Femur (tissue), 1 donor: ENCODE results near the gene PCTP.

Experiments
- DNase-seq: peaks from one replicate; pipeline ENCODE4 v3.0.0-alpha.2; 2017

PCTP gene

GRCh38 chr17:55750750-55751657 lies at the start of gene PCTP:
Gene PCTP, plus strand, starts transcription at chr17:55751051. Its CDS starts 53 bp downstream, at chr17:55751104.
- DNase-seq, result peak; percentile 96

DNA sequence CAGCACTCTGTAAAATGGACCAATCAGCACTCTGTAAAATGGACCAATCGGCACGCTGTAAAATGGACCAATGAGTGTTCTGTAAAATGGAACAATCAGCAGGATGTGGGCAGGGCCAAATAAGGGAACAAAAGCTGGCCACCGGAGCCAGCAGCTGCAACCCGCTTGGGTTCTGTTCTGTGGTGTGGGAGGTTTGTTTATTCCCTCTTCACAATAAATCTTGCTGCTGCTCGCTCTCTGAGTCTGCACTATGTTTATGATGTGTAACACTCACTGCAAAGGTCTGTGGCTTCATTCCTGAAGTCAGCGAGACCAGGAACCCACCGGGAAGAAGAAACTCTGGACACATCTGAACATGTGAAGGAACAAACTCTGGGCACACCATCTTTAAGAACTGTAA lies 48.7 kb upstream of the PCTP start:
- no peak for DNase-seq

DNA sequence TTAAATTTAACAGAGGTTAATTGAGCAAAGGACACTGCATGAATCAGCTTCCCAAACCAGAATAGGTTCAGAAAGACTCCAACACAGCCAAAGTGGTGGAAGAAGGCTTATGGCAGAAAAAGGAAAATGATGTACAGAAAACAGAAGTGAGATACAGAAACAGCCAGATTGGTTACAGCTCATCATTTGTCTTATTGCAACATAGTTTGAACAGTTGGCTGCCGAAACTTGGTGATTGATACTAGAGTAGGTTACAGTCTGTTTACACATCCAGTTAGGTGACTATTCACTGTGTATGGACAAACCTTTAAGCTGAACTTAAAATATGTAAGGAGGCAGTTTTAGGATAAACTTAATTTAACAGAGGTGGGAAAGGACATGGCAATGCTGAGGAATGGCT lies 46.5 kb upstream of the PCTP start:
- no peak for DNase-seq

GRCh38 chr17:55705847-55706246 lies 45.0 kb upstream of the PCTP start:
- DNase-seq, result no peak

DNA sequence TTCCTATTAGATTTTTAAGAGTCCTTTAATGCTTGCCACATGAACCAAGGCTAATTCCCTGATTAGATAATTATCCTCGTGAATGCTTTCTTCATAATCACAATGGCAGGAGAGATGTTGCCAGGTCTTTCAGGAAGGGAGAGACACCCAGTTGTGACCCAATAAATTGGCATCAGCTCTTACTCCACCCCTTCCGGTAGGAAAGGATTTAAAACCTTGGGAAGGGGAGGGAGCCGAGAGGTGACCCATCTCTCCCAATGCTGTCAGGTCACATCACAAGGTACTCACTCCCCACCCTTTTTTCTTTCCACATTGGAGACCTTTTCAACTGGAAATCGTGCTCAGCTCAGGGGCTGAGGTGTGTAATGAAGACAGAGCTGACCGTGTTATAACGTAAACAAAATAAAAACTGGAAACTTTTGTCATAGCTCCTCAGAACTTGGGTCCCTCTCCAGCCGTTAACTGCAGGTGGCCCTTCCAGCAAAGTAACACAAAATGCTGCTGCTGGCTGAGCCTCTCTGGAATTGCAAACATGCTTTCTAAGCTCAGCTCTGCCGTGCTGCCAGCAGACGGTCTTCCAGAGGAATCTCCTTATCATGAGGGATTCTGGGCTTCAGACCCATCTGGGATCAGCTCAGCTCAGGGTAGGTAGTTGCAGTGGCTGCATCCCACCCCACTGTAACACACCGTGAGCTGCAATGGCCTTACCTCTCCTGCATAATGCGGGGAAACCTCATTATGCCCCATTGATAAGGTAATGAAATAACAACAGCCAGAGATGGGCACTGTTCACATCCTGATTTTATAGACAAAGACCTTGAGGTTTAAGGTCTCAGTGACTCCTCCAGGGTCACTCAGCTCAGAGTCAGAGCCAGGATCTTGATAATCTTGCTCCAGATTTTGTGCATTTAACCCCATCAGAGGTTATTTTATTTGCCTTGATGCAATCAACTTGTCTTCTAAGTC lies 43.8 kb upstream of the PCTP start:
- DNase-seq, result no peak

DNA sequence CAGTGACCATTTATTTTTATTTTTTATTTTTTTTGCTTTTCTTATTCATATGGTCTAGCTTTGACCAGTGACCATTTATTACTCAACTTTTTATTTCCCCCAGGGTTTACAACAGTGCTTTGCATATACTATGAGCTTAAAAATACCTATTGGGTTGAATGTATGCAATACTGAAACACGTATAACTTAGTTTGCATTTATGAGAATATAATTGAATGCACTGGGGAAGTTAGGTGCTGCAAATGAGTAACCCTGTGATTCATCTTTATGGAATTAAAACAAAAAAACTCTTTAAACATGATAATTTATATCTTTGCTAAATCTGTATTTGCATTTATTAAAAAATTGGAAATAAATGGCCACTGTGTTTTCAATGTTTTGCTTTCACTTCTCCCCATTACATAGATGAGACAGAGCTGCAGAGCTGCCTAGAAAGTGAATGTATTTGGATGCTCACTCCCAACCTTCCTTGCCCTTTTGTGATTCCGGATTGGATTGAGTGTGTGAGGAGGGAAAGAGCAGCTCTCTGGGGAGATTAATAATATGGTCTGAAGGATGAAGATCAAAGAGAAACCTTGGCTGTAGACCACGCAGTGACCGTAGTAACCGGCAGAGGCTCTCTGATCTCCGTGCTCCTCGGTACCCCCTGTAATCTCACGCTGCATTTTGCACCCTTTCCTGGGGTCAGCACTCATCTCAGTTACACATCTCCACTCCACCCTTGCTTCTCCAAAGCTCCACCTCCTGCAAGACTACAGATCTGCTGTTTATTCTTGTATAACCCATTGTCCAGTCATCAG lies 42.5 kb upstream of the PCTP start:
- no peak for DNase-seq

DNA sequence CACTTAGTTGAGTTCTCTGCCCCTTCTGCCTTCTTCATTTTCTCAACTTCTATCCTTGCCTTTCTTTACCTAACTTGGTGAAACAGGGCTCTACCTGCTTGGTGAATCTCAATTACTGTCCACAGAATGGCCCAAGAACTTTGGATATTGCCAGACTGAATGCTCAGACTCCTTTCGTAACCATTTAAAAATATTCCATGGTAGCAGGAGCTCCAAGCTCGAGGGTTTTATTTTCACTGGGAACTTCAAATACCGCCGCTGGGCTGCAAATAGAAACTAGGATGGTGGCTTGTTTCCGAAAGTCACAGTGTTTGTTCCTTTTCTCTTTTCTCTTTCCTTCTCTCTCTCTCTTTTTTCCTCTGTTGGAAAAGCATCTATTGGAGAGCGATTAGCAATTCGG lies 41.4 kb upstream of the PCTP start:
- DNase-seq, result no peak

- no peak for DNase-seq
Measured at GRCh38 chr17:55709984-55710383, 40.9 kb upstream of the PCTP start.

- no peak for DNase-seq
Measured at GRCh38 chr17:55710410-55710809, 40.4 kb upstream of the PCTP start.

DNA sequence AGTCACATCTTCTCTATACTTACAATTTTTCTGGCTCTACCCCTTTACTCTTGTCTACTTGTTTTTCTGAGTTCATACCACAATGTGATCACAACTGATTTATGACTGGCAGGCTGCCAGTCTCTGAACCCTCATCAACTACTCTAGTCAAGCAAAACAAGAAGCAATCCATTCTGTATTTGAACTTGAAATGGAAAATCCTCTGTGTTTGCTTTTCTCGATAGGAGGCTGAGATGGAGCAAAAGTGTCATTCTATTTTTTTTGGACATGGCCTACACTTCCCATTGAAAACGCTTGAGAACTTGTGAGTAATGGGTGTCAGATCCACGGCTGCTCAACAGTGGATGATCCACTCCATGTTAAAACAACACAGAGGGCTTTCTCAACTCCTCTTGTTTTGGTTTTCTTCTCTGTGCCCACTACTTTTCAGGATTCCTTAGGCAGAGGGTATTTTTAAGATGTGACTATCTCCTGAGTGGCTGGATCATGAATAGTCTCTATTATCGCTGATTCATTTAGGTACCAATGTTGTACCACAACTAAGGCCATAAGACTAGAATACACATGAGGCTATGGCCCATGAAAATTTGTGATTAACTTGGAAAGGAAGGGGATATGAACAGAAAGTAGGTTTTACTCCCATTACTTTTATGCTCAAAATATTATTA lies 39.9 kb upstream of the PCTP start:
- DNase-seq, result no peak

DNA sequence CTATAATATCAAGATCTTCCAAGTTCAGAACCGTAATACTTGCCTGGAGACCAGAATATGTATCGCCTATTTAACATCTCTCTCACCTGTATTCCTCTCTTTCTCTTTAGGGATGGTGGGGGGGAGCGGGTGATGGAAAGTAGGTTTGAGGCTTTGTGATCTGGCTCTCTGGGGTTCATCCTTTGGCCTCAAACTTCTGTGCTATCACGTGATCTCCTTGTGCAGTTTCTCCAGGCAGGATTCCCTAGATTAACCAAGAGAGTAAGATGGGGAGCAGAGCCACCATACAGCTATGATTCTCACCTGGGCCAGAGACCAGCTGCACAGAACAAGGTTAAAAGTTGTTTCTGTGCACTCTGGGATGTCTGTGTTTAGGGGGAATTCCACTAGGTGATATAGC lies 33.4 kb upstream of the PCTP start:
- no peak for DNase-seq

DNA sequence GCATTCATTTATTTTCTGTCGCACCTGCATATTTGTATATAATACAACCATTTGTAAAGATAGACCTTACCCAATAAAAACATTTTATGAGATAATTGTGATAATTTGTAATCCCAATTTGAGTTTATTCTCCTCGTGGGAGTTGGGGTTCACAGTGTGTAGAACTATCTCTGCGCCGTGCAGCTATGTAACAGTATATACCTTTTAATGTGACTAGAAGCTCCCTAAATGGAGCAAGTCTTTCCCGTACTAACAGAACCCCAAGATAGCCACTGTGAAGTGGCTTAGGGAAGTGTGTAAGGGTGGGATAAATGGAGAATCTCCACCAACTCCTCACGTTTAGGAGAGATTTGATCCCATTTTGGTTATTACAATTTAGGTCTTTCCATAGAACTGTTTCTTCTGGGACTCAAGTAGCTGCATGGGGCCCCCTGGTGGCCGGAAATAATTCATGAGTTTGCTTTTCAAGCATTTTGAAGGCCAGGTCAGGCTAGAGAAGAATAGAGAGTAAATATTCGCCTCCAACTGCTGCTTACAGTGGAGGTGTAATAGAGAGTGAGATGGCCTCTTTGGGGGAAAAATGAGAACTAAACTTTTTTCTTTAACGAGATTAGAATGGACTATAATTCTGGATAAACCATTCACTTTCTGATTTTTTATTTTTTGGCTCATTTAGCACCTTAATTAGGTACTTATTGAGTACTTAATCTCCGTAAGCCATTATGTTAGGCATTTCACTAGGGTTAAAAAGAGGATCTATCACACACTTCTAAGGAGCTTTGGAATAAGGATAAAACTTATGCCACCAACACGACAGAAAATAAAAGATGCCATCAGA lies 32.7 kb upstream of the PCTP start:
- DNase-seq, result peak; percentile 86

DNA sequence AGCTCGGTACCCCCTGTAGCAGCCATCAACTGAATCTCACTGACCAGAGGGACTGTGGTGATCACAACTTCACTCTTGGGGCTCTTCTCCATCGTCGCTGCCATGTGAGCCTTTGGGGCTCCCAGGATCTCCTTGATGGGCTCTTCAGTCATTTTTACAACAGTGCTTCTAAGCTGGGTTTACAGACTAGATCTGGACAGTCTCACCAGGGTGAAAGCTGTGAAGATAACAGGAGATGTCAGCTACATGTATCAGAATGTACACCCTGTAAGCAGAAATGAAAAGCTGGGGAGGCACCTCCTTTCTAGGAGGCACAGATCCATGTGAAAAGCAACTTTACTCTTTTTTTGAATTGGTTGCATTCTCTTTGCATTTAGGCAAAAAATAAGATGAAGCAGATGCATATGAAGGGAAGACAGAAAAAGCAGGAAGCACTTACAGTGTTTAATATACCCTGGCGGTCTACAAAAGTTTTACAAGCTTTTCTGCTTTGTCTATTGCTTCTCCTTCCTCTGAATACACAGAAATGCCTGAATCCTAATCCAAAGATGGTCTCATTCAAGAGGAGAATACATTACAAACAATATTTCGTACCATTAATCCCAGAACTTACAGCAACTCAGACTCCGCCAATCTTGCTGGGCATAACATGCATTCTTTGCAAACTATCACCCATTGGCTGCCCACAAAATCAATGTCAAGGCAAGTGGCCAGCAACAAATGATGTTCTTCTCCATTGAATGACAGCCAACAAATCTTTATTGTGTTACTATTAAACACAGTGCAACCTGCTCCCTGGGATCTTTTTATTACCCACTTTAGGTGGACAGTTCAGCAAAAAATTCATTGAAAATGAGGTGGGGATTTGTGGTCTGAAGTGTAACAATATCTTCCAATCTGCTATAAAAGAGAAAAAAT lies 29.7 kb upstream of the PCTP start:
- no peak for DNase-seq

GRCh38 chr17:55722016-55722736 lies 28.7 kb upstream of the PCTP start:
- no peak for DNase-seq

DNA sequence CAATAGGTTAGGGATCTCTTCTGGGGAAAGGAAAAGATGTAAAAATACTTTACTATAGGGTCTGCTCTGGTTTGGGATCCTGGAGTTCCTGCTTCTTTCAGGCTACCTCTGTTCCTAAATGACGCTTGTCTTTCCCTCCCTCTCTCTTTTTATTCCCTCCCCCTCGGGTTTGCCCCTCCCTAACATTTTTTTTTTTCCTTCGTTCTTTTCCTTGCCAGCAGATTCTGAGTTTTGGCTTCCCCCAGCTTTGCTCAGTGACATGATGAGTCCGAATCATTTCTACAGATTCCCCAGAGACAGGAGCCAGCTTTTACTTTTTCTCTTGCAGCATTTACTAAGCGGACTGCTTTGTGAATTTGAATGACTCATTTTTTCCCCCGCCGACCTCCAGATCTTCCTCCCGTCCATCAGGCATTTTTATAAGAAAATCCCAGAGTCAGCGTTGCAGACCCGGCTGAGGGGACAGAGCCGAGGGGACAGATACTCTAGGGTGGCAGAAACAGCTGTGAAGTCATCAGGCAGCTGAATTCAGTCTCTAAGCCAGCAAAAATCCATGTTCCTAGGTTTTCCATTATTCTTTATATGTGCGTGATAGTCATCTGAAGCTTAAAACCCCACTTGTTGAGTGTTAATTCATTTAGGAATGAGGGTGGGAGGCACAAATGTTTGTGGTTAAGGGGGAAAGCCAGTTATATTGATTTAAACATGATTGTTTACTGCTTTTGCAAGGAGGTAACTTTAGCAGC lies 27.9 kb upstream of the PCTP start, which contains the start of gene TMEM100:
Gene TMEM100 (minus strand): TSS at position 123 of the 746 bp plus-strand sequence. CDS start 1,794 bp downstream, outside the sequence.
- peak; percentile 69 for DNase-seq

DNA sequence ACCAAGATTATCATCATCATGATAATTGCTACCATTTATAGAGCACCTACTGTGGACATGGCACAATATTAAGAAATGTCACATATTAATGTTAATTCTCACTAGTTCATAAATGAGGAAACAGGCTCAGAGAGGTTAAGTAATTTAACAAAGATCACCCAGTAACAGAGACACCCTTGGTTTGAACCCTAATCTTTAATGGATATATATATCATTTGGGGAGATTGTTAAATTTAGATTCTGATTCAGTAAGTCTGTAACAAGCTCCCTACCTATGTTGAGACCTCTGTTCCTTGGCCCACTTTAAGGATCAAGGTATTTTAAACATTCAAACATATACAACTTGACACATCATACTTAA lies 27.4 kb upstream of the PCTP start:
- DNase-seq, result no peak

- DNase-seq, result peak; percentile 58
Measured at GRCh38 chr17:55726440-55726839, 24.4 kb upstream of the PCTP start.

DNA sequence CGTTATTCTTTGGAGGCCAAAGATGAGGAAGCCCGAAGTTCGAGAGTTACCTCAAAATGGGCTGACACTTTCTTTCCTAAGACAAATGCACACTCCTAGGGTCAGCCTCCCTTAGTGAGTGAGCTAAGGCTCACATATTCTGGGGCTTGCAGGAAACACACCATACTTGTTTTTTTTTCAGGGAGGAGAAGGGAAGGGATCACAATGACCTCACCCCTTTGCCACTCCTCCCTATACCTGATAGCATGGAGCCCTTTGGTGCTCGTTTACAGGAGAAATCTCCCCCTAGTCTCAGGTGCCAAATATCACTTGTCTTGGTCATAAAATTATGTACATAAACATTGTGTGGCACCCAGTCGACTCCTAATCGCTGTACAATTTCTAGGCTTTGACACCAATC lies 23.6 kb upstream of the PCTP start:
- no peak for DNase-seq

DNA sequence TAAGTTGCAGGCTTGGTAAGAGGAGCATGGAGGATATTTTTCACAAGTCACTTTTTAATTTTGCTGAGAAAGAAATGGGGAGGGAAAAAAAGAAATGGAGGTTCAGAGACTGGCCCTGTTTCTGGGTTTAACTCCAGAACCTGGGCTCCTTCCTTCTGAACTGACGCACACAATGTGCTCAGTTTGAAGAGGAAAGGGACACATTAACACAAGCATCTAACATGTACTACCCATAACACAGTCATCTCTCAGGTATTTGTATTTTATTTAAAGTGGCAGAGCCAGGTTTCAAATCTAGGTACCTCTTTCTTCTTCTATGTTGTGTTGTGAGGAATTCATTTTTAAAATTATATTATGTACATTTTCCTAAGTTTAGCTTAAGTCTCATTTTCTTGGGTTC lies 22.9 kb upstream of the PCTP start:
- no peak for DNase-seq
